Glomerular visceral epithelial cell (primary cell): Measurements from ENCODE around the gene PRICKLE2.

Experiments used
- DNase-seq: peaks from one replicate; pipeline ENCODE4 v3.0.0-alpha.2; 2016; ENCODE audit errors: extremely low spot score

Gene PRICKLE2

GRCh38 chr3:64220161-64220914 is 4.9 kb downstream of the PRICKLE2 start:
- DNase-seq: peak; percentile 69

GRCh38 chr3:64218746-64219145 is 6.5 kb downstream of the PRICKLE2 start:
- no peak for DNase-seq

GRCh38 chr3:64218329-64218728 is 6.9 kb downstream of the PRICKLE2 start:
- DNase-seq: no peak

GRCh38 chr3:64216274-64217147 is 8.8 kb downstream of the PRICKLE2 start:
- peak; percentile 41 for DNase-seq

GRCh38 chr3:64215559-64215958 is 9.7 kb downstream of the PRICKLE2 start:
- no peak for DNase-seq

- no peak for DNase-seq
These were observed 10.2 kb downstream of the PRICKLE2 start for GRCh38 chr3:64215103-64215502.

GRCh38 chr3:64214381-64215018 is 10.8 kb downstream of the PRICKLE2 start:
- no peak for DNase-seq

- DNase-seq: peak; percentile 80
These were observed 11.3 kb downstream of the PRICKLE2 start for GRCh38 chr3:64213962-64214379.

GRCh38 chr3:64213224-64213878 is 11.9 kb downstream of the PRICKLE2 start:
- DNase-seq: no peak

GRCh38 chr3:64209866-64210621 is 15.2 kb downstream of the PRICKLE2 start:
- DNase-seq: no peak

- DNase-seq: no peak
These were observed 17.8 kb downstream of the PRICKLE2 start for GRCh38 chr3:64207289-64208080.

GRCh38 chr3:64203969-64204908 is 21.0 kb downstream of the PRICKLE2 start:
- DNase-seq: peak; percentile 32

GRCh38 chr3:64203216-64203615 is 22.1 kb downstream of the PRICKLE2 start:
- DNase-seq: no peak

- no peak for DNase-seq
These were observed 25.3 kb downstream of the PRICKLE2 start for GRCh38 chr3:64199932-64200331.

- DNase-seq: no peak
These were observed 28.9 kb downstream of the PRICKLE2 start for GRCh38 chr3:64196236-64196929.

GRCh38 chr3:64195789-64196188 is 29.5 kb downstream of the PRICKLE2 start:
- DNase-seq: no peak

- DNase-seq: no peak
These were observed 33.4 kb downstream of the PRICKLE2 start for GRCh38 chr3:64191822-64192221.
